ENCODE data around the gene PRR22.
"Not testable (repeated sequence)": the region's sequence is repeated elsewhere in the genome, so short reads cannot be mapped to it uniquely, and the experiment has no call there.

Gene PRR22

GRCh38 chr19:5789886-5790558 lies 5.5 kb upstream of the PRR22 start:
- DNase-seq: no peak

- DNase-seq: no peak
These were observed 4.8 kb upstream of the PRR22 start for GRCh38 chr19:5789351-5789761.

- no peak for DNase-seq
These were observed 3.9 kb upstream of the PRR22 start for GRCh38 chr19:5788422-5788821.

- DNase-seq: no peak
These were observed 3.0 kb upstream of the PRR22 start for GRCh38 chr19:5787409-5788182.

GRCh38 chr19:5786593-5787408 lies 2.3 kb upstream of the PRR22 start:
- DNase-seq: no peak

GRCh38 chr19:5785423-5785822 lies 877 bp upstream of the PRR22 start:
- no peak for DNase-seq

- no peak for DNase-seq
These were observed 1.3 kb downstream of the PRR22 start for GRCh38 chr19:5782945-5783919.

- no peak for DNase-seq
These were observed 2.2 kb downstream of the PRR22 start for GRCh38 chr19:5782322-5782721.

- not testable (repeated sequence) for DNase-seq
These were observed 3.6 kb downstream of the PRR22 start for GRCh38 chr19:5780916-5781315.

GRCh38 chr19:5778402-5778801 lies 6.1 kb downstream of the PRR22 start:
- DNase-seq: no peak

- DNase-seq: no peak
These were observed 8.8 kb downstream of the PRR22 start for GRCh38 chr19:5775668-5776309.

- DNase-seq: no peak
These were observed 9.6 kb downstream of the PRR22 start for GRCh38 chr19:5774921-5775320.

GRCh38 chr19:5773276-5773675 lies 11.3 kb downstream of the PRR22 start:
- DNase-seq: no peak

- DNase-seq: no peak
These were observed 12.1 kb downstream of the PRR22 start for GRCh38 chr19:5772416-5772815.

- no peak for DNase-seq
These were observed 16.6 kb downstream of the PRR22 start for GRCh38 chr19:5767949-5768348.

GRCh38 chr19:5765220-5765619 lies 19.3 kb downstream of the PRR22 start:
- DNase-seq: no peak

- no peak for DNase-seq
These were observed 21.8 kb downstream of the PRR22 start for GRCh38 chr19:5762608-5763217.

GRCh38 chr19:5753743-5754142 lies 30.8 kb downstream of the PRR22 start:
- no peak for DNase-seq

- DNase-seq: no peak
These were observed 32.8 kb downstream of the PRR22 start for GRCh38 chr19:5751709-5752108.

GRCh38 chr19:5749505-5749904 lies 35.0 kb downstream of the PRR22 start:
- DNase-seq: no peak

GRCh38 chr19:5748920-5749319 lies 35.6 kb downstream of the PRR22 start:
- DNase-seq: peak; percentile 76

Measured in NCI-H69 (cell line).